IPS-20b (cell line): ENCODE data around the gene PALLD.

Source experiments
- H3K27ac ChIP-seq: one replicate; pipeline ENCODE4 v1.5.1; 2013; ENCODE audit warnings: low read length
- H3K27me3 ChIP-seq: 2 replicates; pipeline ENCODE4 v1.6.1; 2013; ENCODE audit warnings: mild to moderate bottlenecking, low read length, inconsistent platforms; ENCODE audit not compliant: insufficient read depth
- H3K36me3 ChIP-seq: 2 replicates; pipeline ENCODE4 v1.6.1; 2013; ENCODE audit warnings: low read depth, mild to moderate bottlenecking, inconsistent platforms, low read length, moderate library complexity; ENCODE audit not compliant: insufficient read depth
- H3K4me1 ChIP-seq: 2 replicates; pipeline ENCODE4 v1.6.1; 2013; ENCODE audit warnings: mild to moderate bottlenecking, control low read depth, inconsistent platforms, low read length, moderate library complexity; ENCODE audit not compliant: insufficient read depth
- H3K4me3 ChIP-seq: 2 replicates; pipeline ENCODE4 v1.5.1; 2013; ENCODE audit warnings: mild to moderate bottlenecking, low read length, inconsistent platforms
- H3K9ac ChIP-seq: 2 replicates; pipeline ENCODE4 v1.6.1; 2013; ENCODE audit warnings: low read depth, mild to moderate bottlenecking, inconsistent platforms, low read length, moderate library complexity
- H3K9me3 ChIP-seq: 2 replicates; pipeline ENCODE4 v1.6.1; 2013; ENCODE audit warnings: mild to moderate bottlenecking, low read depth, low read length, inconsistent platforms; ENCODE audit not compliant: insufficient read depth

PALLD gene

GRCh38 chr4:168677063-168677462, 180.2 kb downstream of the PALLD start:
- H3K4me1 ChIP-seq = no peaks in the 10 kb centered on the region
- no peaks in the 10 kb centered on the region for H3K27me3 ChIP-seq
- H3K4me3 ChIP-seq = no peak overlapping the region
- H3K9me3 ChIP-seq = no peaks in the 10 kb centered on the region
- H3K36me3 ChIP-seq = no peaks in the 10 kb centered on the region
- no peak overlapping the region for H3K9ac ChIP-seq
- H3K27ac ChIP-seq = no peak overlapping the region

GRCh38 chr4:168677879-168678278, 181.0 kb downstream of the PALLD start:
- no peak overlapping the region for H3K27ac ChIP-seq

GRCh38 chr4:168678751-168679366, 182.0 kb downstream of the PALLD start:
- Histone ChIP-seq H3K9me3 (no peaks in the 10 kb centered on the region), H3K4me1 (no peaks in the 10 kb centered on the region), H3K4me3 (no peak overlapping the region), H3K27me3 (no peaks in the 10 kb centered on the region), H3K27ac (no peak overlapping the region), H3K36me3 (no peaks in the 10 kb centered on the region), H3K9ac (no peak overlapping the region)

More at GRCh38 chr4:168677879-168678278, 181.0 kb downstream of the PALLD start:
- H3K9me3 ChIP-seq = no peaks in the 10 kb centered on the region
- H3K9ac ChIP-seq = no peak overlapping the region
- H3K4me3 ChIP-seq = no peak overlapping the region
- no peaks in the 10 kb centered on the region for H3K27me3 ChIP-seq
- no peaks in the 10 kb centered on the region for H3K36me3 ChIP-seq
- H3K4me1 ChIP-seq = no peaks in the 10 kb centered on the region

GRCh38 chr4:168679397-168679796, 182.5 kb downstream of the PALLD start:
- H3K27ac ChIP-seq = no peak overlapping the region

GRCh38 chr4:168679819-168680218, 183.0 kb downstream of the PALLD start:
- Histone ChIP-seq H3K27ac (no peak overlapping the region), H3K4me1 (no peaks in the 10 kb centered on the region)

More at GRCh38 chr4:168679397-168679796, 182.5 kb downstream of the PALLD start:
- H3K27me3 ChIP-seq = no peaks in the 10 kb centered on the region
- no peaks in the 10 kb centered on the region for H3K36me3 ChIP-seq
- no peak overlapping the region for H3K4me3 ChIP-seq
- H3K9ac ChIP-seq = no peak overlapping the region
- H3K4me1 ChIP-seq = no peaks in the 10 kb centered on the region
- no peaks in the 10 kb centered on the region for H3K9me3 ChIP-seq

GRCh38 chr4:168682898-168683500, 186.1 kb downstream of the PALLD start:
- H3K4me3 ChIP-seq = no peak overlapping the region

More at GRCh38 chr4:168679819-168680218, 183.0 kb downstream of the PALLD start:
- H3K27me3 ChIP-seq = no peaks in the 10 kb centered on the region
- no peaks in the 10 kb centered on the region for H3K9me3 ChIP-seq
- no peak overlapping the region for H3K9ac ChIP-seq
- no peaks in the 10 kb centered on the region for H3K36me3 ChIP-seq
- no peak overlapping the region for H3K4me3 ChIP-seq

GRCh38 chr4:168683595-168683994, 186.7 kb downstream of the PALLD start:
- Histone ChIP-seq H3K36me3 (no peaks in the 10 kb centered on the region), H3K27ac (no peak overlapping the region), H3K27me3 (no peaks in the 10 kb centered on the region), H3K4me3 (no peak overlapping the region), H3K9me3 (no peaks in the 10 kb centered on the region), H3K4me1 (no peaks in the 10 kb centered on the region), H3K9ac (no peak overlapping the region)

More at GRCh38 chr4:168682898-168683500, 186.1 kb downstream of the PALLD start:
- H3K27ac ChIP-seq = no peak overlapping the region
- H3K9me3 ChIP-seq = no peaks in the 10 kb centered on the region
- H3K36me3 ChIP-seq = no peaks in the 10 kb centered on the region
- no peaks in the 10 kb centered on the region for H3K27me3 ChIP-seq
- H3K9ac ChIP-seq = no peak overlapping the region
- no peaks in the 10 kb centered on the region for H3K4me1 ChIP-seq

- Histone ChIP-seq H3K36me3 (no peaks in the 10 kb centered on the region), H3K9me3 (no peaks in the 10 kb centered on the region), H3K27me3 (no peaks in the 10 kb centered on the region), H3K27ac (no peak overlapping the region), H3K4me3 (no peak overlapping the region), H3K9ac (no peak overlapping the region), H3K4me1 (no peaks in the 10 kb centered on the region)
Measured at GRCh38 chr4:168685136-168685809, 188.4 kb downstream of the PALLD start.

- Histone ChIP-seq H3K27me3 (no peaks in the 10 kb centered on the region), H3K4me3 (no peak overlapping the region), H3K9me3 (no peaks in the 10 kb centered on the region), H3K9ac (no peak overlapping the region), H3K27ac (no peak overlapping the region), H3K4me1 (no peaks in the 10 kb centered on the region), H3K36me3 (no peaks in the 10 kb centered on the region)
Measured at GRCh38 chr4:168688584-168688983, 191.7 kb downstream of the PALLD start.

GRCh38 chr4:168689791-168690190, 192.9 kb downstream of the PALLD start:
- Histone ChIP-seq H3K4me3 (no peak overlapping the region), H3K27ac (no peak overlapping the region), H3K4me1 (no peaks in the 10 kb centered on the region), H3K27me3 (no peaks in the 10 kb centered on the region), H3K9ac (no peak overlapping the region), H3K9me3 (no peaks in the 10 kb centered on the region), H3K36me3 (no peaks in the 10 kb centered on the region)

GRCh38 chr4:168690199-168690598, 193.3 kb downstream of the PALLD start:
- Histone ChIP-seq H3K4me1 (no peaks in the 10 kb centered on the region), H3K36me3 (no peaks in the 10 kb centered on the region), H3K4me3 (no peak overlapping the region), H3K27me3 (no peaks in the 10 kb centered on the region), H3K9ac (no peak overlapping the region), H3K9me3 (no peaks in the 10 kb centered on the region), H3K27ac (no peak overlapping the region)
